GM21390 (cell line): Measurements from ENCODE around the gene GALR1.

Source experiments
- ATAC-seq: cut with Tn5 transposase; IDR thresholded peaks from one replicate; pipeline ENCODE4 v1.9.1; 2021; ENCODE audit not compliant: unreplicated experiment

GALR1 gene

DNA sequence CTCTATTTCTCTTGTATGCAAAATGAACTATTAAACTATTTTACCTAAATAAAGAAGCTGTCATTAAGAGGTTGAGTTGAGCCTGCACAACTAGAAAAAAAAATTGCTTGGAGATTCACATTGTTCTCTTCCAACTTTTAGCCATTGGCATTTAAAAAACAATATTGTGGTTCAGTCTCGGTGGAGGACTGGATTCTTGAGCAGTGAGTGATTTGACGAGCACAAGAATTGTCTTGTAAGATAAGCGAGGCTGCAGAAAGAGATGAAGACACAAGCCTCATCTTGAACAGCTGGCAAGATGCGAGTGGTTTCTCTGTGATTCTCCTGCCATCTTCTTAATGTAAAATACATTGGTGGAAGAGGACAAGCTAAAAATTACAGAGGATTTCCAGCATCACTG lies 67.0 kb downstream of the GALR1 start:
- no peak for ATAC-seq

DNA sequence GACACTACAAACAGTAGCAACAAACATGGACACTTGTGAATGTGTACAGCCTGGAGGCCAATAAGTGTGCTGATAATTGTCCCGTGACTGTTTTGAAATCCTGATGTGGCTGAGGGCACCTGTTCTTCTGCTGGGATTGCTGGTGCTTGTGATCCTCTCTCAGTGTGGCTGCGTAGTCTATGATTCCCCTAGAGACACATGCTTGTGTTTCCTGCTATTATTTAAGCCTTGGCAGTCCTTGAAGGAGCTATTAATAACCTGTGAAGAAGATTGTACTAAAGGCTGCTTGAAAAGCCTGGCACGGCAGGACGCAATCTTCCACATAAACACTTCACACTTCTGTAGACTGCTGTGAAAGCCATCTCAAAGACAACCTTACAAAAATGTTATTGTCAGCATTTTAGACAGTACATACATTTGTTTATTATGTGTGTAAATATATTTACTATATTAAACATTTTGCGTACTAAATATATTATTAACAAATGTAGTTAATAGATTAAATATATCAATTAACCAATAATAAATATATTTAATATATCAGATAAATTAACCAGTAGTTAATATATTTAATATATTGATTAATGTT lies 71.4 kb downstream of the GALR1 start:
- ATAC-seq: no peak

DNA sequence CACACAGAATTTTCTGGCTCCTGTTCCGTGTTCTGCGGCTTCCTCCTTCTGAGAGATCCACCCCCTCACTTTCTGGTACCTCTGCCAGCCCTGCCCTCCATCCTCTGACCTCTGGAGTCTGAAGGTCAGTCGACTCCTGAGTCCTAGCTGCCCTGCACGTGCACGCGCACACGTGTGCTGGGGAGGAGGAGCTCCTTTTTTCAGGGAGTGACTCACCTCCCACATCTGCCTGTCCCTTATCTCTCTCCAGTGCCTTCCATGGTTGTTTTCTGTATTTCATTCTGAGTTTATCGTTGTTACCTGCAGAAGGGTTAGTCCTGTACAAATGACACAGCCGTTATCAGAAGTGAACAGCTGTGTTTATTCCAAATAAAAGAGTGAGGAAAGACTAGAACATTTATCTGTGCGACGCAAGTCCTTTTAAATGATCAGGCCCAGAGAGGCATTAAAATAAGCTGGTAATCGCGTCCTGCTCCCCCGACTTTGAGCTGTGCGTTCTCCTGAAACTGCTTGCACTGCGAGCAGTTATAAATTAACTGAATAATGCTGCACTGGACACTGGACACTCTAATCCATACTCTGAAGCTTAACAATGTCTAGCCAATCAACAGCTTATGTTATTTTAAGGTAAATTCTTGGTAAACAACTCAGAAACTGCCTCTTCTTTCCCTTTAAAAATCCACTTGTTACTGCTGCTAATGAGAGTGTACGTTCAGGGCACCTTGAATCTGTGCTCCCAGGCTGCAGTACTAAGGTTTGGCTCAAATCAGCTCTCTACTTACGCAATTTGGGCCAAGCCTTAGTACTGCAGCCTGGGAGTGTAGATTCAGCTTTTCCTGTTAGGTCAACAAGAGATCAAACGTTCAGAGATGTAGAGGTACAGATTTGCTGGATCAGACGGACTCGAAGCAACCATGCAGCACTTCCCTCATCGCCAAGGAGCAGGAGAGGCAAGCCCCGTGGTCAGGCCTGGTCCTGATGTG lies 72.5 kb downstream of the GALR1 start:
- ATAC-seq: no peak

DNA sequence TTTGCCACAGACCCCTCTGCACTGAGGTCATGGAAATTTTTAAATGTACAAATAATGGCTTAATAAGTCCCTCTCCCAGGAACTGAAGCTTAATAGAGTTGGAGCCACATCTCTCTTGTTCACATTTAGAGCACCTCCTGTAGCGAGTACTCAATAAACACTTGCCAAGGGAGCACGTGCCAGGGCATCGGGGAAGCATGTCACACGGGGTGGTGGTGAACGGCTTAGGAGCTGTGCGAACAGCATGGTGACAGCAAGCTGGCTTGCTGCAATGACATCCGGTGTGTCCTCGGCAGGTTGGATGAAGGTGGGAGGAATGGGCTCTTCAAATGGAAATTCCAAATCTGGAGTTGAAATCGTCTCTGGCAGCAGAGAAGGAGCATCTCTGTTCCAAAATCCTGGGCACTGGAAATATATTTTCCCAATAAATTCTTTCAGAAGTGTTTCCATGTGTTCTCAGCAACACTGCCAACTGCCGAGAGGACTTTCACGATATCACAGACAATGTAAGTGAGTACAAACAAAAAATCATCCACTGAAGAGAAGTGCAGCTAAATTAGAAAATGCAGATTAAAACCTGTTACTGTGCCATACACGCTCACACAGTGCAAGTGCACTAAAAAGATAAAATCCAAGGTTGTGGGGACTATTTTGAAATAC lies 74.1 kb downstream of the GALR1 start:
- no peak for ATAC-seq
